Fibroblast of the aortic adventitia (primary cell): Measurements from ENCODE around the gene IL34. TPM values are rescaled to one million over a fixed set of nuclear protein-coding genes. Genes with fewer than 3 reads are reported as not detected.
"Not testable (repeated sequence)": the region's sequence is repeated elsewhere in the genome, so short reads cannot be mapped to it uniquely, and the experiment has no call there.

Experiments
- DNase-seq: peaks from one replicate; pipeline ENCODE4 v3.0.0-alpha.2; 2010; ENCODE audit warnings: low read depth
- H3K4me3 ChIP-seq: 2 replicates; pipeline ENCODE4 v1.5.1; 2011; ENCODE audit warnings: low read depth, mild to moderate bottlenecking, control low read depth, low read length, moderate library complexity
- CTCF ChIP-seq: IDR thresholded peaks from 2 replicates; pipeline ENCODE4 v1.5.1; 2011; ENCODE audit warnings: mild to moderate bottlenecking, low read length, control low read depth, inconsistent platforms; ENCODE audit not compliant: insufficient read depth
- total RNA-seq: library from RNA; depleted of rRNA; stranded (reverse); fragments of >200 nt; gene quantifications from 2 replicates; pipeline ENCODE4 v1.2.3, GENCODE V29; 2012; ENCODE audit warnings: low replicate concordance

Gene IL34
- total RNA-seq, 1 donor, result 10.9 TPM

GRCh38 chr16:70612931-70613330 lies 33.4 kb upstream of the IL34 start:
- no peak overlapping the region for H3K4me3 ChIP-seq
- DNase-seq, result no peak
- TF ChIP-seq CTCF, result no peak

- no peak for DNase-seq
- no peak for TF ChIP-seq CTCF
- H3K4me3 ChIP-seq, result no peak overlapping the region
These were observed 32.0 kb upstream of the IL34 start for GRCh38 chr16:70614208-70614951.

GRCh38 chr16:70615945-70616344 lies 30.4 kb upstream of the IL34 start:
- no peak for DNase-seq
- TF ChIP-seq CTCF, result no peak
- H3K4me3 ChIP-seq, result no peak overlapping the region

- not testable (repeated sequence) for H3K4me3 ChIP-seq, DNase-seq
These were observed 24.5 kb upstream of the IL34 start for GRCh38 chr16:70621864-70622263.

- no peak for DNase-seq
- H3K4me3 ChIP-seq, result no peak overlapping the region
- no peak for TF ChIP-seq CTCF
These were observed 18.7 kb upstream of the IL34 start for GRCh38 chr16:70627696-70628095.

GRCh38 chr16:70630960-70631745 lies 15.2 kb upstream of the IL34 start:
- DNase-seq, result no peak
- no peak overlapping the region for H3K4me3 ChIP-seq
- TF ChIP-seq CTCF, result no peak

- no peak for DNase-seq
- no peak for TF ChIP-seq CTCF
- no peak overlapping the region for H3K4me3 ChIP-seq
These were observed 14.1 kb upstream of the IL34 start for GRCh38 chr16:70632273-70632672.

- DNase-seq, H3K4me3 ChIP-seq: not testable (repeated sequence)
These were observed 12.7 kb upstream of the IL34 start for GRCh38 chr16:70633617-70634016.
